Stomach (tissue), 4 donors: ENCODE results near the gene CERS2.

Experiments
- CTCF ChIP-seq, 7 experiments: fragments of 450-650 bp in 4 of 7; fragments of 200-600 bp in 3 of 7; sonication (generic) in 3 of 7; IDR thresholded peaks; one replicate each; pipeline ENCODE4 v1.5.1; 2016 to 2019; ENCODE audit warnings: antibody characterized with exemption in 7 of 7, control low read depth in 2 of 7, mild to moderate bottlenecking in 1 of 7
- EP300 ChIP-seq: sonication (generic); formaldehyde crosslinking; IDR thresholded peaks from one replicate; pipeline ENCODE4 v1.6.1; 2017; ENCODE audit warnings: antibody characterized with exemption

- TF ChIP-seq CTCF (IDR thresholded peaks at IDR 0.05) (no peak), EP300 (no peak)
Observed at GRCh38 chr1:150999926-151000325, 25.3 kb upstream of the CERS2 start.
